IPS-NIHi7 (cell line): ENCODE data around the gene METAP2.

ENCODE experiments used
- DNase-seq: peaks from one replicate; pipeline ENCODE4 v3.0.0; 2012; ENCODE audit warnings: mixed read lengths; ENCODE audit errors: extremely low spot score

METAP2 gene

GRCh38 chr12:95549392-95550084, 75.6 kb downstream of the METAP2 start:
- no peak for DNase-seq

GRCh38 chr12:95551305-95551704, 77.4 kb downstream of the METAP2 start, which contains the start of gene USP44:
Gene USP44 (minus strand): TSS chr12:95551476. CDS start chr12:95534256, 17,220 bp downstream.
- DNase-seq, result peak; percentile 74

GRCh38 chr12:95551913-95552516, 78.1 kb downstream of the METAP2 start:
- no peak for DNase-seq

- no peak for DNase-seq
Observed at GRCh38 chr12:95553197-95553943, 79.4 kb downstream of the METAP2 start.

GRCh38 chr12:95554532-95555071, 80.7 kb downstream of the METAP2 start:
- DNase-seq, result no peak

GRCh38 chr12:95557625-95558024, 83.7 kb downstream of the METAP2 start:
- DNase-seq, result no peak
